SK-N-MC (cell line): ENCODE results near the gene INPP4B.

Experiments used
- EZH2 ChIP-seq: fragments of 200-600 bp; sonication (generic); IDR thresholded peaks from one replicate; pipeline ENCODE4 v1.6.1; 2017; ENCODE audit warnings: antibody characterized with exemption
- POLR2AphosphoS5 ChIP-seq: IDR thresholded peaks from 2 replicates; pipeline ENCODE4 v1.6.1; 2012; ENCODE audit warnings: mild to moderate bottlenecking, low read depth, low read length, borderline replicate concordance

- no peak for TF ChIP-seq EZH2
- TF ChIP-seq POLR2AphosphoS5: no peak
Measured at GRCh38 chr4:142222127-142222526, 624.0 kb downstream of the INPP4B start.
